Esophagus squamous epithelium (tissue), 4 donors: ENCODE results near the gene FBXW2.

ENCODE experiments used
- CTCF ChIP-seq, 6 experiments: fragments of 450-650 bp in 4 of 6; fragments of 200-600 bp in 2 of 6; sonication (generic) in 2 of 6; IDR thresholded peaks; one replicate each; pipeline ENCODE4 v1.5.1; 2016 to 2019; ENCODE audit warnings: antibody characterized with exemption in 6 of 6, mild to moderate bottlenecking in 4 of 6, moderate library complexity in 4 of 6
- POLR2A ChIP-seq, 4 donors: fragments of 450-650 bp; IDR thresholded peaks; one replicate each; pipeline ENCODE4 v1.6.1; 2017; ENCODE audit warnings: antibody characterized with exemption in 4 of 4, mild to moderate bottlenecking in 4 of 4, moderate library complexity in 3 of 4

- TF ChIP-seq CTCF (IDR thresholded peaks at IDR 0.05), result no peak
- no peak for TF ChIP-seq POLR2A (IDR thresholded peaks at IDR 0.05)
Observed at GRCh38 chr9:120765910-120766425, 27.2 kb downstream of the FBXW2 start.
